Upper lobe of right lung (tissue), 1 donor: ENCODE data around the gene WBP1. TPM values are rescaled to one million over a fixed set of nuclear protein-coding genes. Genes with fewer than 3 reads are reported as not detected.
A peak's percentile ranks its signal among the peaks of the same experiment; 100 is the strongest.
"Not testable (repeated sequence)": the region's sequence is repeated elsewhere in the genome, so short reads cannot be mapped to it uniquely, and the experiment has no call there.

ENCODE experiments used
- ATAC-seq: fragments of 200-7000 bp; cut with Tn5 transposase; one replicate; pipeline ENCODE4 v1.9.1; 2020; ENCODE audit warnings: mild to moderate bottlenecking, moderate library complexity
- DNase-seq: peaks from one replicate; pipeline ENCODE4 v3.0.0-alpha.2; 2020
- H3K27ac ChIP-seq: fragments of 200-600 bp; one replicate; pipeline ENCODE4 v1.8.0; 2022
- H3K27me3 ChIP-seq: fragments of 200-600 bp; one replicate; pipeline ENCODE4 v1.8.0; 2022; ENCODE audit warnings: mild to moderate bottlenecking
- H3K36me3 ChIP-seq: fragments of 200-600 bp; one replicate; pipeline ENCODE4 v1.8.0; 2022
- H3K4me1 ChIP-seq: fragments of 200-600 bp; one replicate; pipeline ENCODE4 v1.8.0; 2022
- H3K4me3 ChIP-seq: fragments of 200-600 bp; one replicate; pipeline ENCODE4 v1.8.0; 2022; ENCODE audit warnings: mild to moderate bottlenecking
- H3K9me3 ChIP-seq: fragments of 200-600 bp; one replicate; pipeline ENCODE4 v1.8.0; 2022
- intact Hi-C: fragments of 100-400 bp; cut with DNase I; formaldehyde crosslinking; loops from one replicate; pipeline ENCODE4 v1.11.0; 2022
- total RNA-seq: library from RNA; stranded (reverse); fragmentation: NEBNext Ultra II Directional; extraction: Animal tissue kit (Norgen Biotek cat#: 25700); gene quantifications from one replicate; pipeline ENCODE4 v1.2.1, GENCODE V29; 2021
- TF ChIP-seq, protein P1 (sequence below): fragments of 200-600 bp; IDR thresholded peaks from one replicate; pipeline ENCODE4 v1.8.0; 2022; ENCODE audit warnings: antibody characterized with exemption
- donor health status: DM: no; HTN: yes; CAD: no; lungs with severe emphysema.

The WBP1 gene
- total RNA-seq, 1 donor from 2014 or later = 57.5 TPM

DNA sequence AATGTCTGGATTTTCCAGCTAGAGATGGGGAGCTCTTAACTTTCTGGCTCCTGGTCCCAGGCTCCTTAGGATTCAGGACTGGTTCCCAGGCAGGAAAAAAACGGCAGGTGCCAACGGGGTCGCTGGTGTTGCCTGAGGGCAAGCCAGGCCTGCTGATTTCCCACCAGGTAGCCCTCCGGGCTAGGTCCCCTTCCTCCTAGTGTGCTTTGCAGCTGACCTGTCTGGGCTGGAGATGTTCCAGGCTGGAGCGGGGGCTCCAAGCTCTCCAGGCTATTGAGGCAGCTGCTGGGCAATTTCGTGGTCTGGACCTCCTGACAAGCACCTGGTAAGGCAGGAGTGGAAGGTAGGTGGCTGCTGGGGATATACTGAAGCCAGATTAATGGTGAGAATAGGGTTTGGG, 16.2 kb downstream of the WBP1 start:
- peaks cover 19% of the 10 kb centered on the region for H3K36me3 ChIP-seq
- H3K27me3 ChIP-seq = no peaks in the 10 kb centered on the region
- no peak overlapping the region for H3K27ac ChIP-seq
- intact Hi-C loops = no loop called here
- no peak overlapping the region for H3K4me3 ChIP-seq
- TF ChIP-seq, protein P1, sequence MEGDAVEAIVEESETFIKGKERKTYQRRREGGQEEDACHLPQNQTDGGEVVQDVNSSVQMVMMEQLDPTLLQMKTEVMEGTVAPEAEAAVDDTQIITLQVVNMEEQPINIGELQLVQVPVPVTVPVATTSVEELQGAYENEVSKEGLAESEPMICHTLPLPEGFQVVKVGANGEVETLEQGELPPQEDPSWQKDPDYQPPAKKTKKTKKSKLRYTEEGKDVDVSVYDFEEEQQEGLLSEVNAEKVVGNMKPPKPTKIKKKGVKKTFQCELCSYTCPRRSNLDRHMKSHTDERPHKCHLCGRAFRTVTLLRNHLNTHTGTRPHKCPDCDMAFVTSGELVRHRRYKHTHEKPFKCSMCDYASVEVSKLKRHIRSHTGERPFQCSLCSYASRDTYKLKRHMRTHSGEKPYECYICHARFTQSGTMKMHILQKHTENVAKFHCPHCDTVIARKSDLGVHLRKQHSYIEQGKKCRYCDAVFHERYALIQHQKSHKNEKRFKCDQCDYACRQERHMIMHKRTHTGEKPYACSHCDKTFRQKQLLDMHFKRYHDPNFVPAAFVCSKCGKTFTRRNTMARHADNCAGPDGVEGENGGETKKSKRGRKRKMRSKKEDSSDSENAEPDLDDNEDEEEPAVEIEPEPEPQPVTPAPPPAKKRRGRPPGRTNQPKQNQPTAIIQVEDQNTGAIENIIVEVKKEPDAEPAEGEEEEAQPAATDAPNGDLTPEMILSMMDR = no peak
- no peaks in the 10 kb centered on the region for H3K9me3 ChIP-seq
- no peak for ATAC-seq
- DNase-seq = no peak
- H3K4me1 ChIP-seq = peaks cover 26% of the 10 kb centered on the region

DNA sequence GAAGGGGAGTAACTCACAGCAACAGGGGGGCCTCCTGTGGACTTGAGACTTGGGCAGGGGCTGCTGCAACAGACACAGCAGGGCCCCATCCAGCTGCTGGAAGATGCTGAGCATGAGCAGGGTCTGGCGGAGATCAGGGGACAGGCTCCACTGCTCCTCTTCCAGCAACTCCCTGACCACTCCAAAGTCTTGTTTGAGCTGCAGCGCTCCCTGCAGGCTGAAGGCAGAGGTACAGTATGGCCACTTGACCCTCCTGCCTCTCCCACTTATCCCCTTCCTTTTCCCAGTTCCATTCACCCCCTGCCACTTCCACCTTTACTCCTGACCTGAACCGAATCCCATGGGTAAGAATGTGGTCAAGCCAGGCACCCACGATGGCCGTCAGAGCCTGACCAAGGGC, 16.7 kb downstream of the WBP1 start:
- H3K36me3 ChIP-seq = peaks cover 23% of the 10 kb centered on the region
- no peak overlapping the region for H3K27ac ChIP-seq
- no peaks in the 10 kb centered on the region for H3K9me3 ChIP-seq
- peaks cover 26% of the 10 kb centered on the region for H3K4me1 ChIP-seq
- TF ChIP-seq, protein P1 = no peak
- intact Hi-C loops = no loop called here
- DNase-seq (no peak), ATAC-seq (no peak)
- H3K4me3 ChIP-seq = no peak overlapping the region
- no peaks in the 10 kb centered on the region for H3K27me3 ChIP-seq

DNA sequence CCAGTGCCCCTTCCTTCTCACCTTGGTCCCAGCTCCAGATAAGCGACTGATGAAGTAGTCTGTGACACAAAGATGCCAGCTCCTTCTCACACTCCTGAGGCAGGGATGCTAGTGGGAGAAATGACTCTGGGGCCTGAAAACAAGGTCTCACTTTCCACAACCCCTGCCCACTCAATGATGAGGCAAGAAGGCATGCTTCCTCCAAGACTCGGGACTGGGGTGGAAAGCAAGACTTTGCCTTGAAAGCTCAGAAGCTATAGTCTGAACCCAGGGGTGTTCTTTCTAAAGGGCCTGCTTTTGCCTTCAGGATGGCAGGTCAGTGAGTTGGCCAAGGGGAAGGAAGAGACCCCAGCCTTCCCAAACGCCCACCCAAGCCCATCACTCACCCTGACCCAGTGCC, 23.2 kb downstream of the WBP1 start:
- Histone ChIP-seq H3K27me3 (no peaks in the 10 kb centered on the region), H3K4me3 (peak overlapping the region; percentile 95), H3K27ac (peak overlapping the region; percentile 91), H3K4me1 (peaks cover 36% of the 10 kb centered on the region), H3K36me3 (peaks cover 27% of the 10 kb centered on the region), H3K9me3 (no peaks in the 10 kb centered on the region)
- intact Hi-C loops = no loop called here
- TF ChIP-seq, protein P1 = no peak
- DNase-seq (no peak), ATAC-seq (no peak)

DNA sequence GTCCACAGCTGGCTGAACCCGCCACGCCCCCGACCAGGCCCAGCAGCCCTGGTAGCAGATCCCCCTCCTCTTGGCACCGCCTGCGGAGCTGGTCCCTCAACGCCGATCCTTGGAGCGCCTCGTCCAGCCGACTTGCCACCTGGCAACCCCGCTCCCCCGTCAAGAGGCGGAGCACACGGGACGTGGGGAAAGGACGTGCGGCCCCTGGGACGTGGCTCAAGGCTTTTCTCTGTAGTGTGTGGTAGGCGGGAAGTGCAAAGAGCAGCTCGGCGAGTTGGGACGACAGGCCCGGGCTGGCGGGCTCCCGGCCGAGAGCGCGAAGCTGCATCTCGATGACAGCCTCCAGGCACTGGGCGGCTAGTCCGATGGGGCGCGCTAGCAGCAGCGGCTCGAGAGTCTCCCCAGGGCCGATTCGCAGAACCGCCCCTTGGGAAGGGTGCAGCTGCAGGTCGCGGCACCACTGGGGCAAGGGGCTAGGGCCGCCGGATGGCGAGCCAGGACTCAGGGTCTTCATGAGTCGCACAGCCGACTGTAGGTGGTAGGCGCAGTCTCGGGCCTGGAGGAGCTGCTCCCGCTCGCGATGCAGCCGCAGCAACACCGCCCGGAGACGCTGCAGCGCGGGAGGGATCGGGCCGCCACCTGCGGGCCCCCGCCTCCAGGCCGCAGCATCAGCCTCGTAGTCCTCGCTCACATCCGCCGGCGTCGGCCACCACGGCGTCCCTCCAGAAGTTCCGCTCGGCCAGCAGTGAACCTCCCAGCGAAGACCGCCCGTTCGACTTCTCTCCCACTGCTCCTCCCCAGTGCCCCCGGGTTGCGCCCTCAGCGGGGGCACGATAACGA, 23.9 kb downstream of the WBP1 start:
- H3K36me3 ChIP-seq = peaks cover 29% of the 10 kb centered on the region
- DNase-seq (no peak), ATAC-seq (peak; percentile 72)
- TF ChIP-seq, protein P1 = no peak
- H3K27ac ChIP-seq = peak overlapping the region; percentile 91
- peak overlapping the region; percentile 95 for H3K4me3 ChIP-seq
- H3K9me3 ChIP-seq = no peaks in the 10 kb centered on the region
- no peaks in the 10 kb centered on the region for H3K27me3 ChIP-seq
- intact Hi-C loops = no loop called here
- peaks cover 29% of the 10 kb centered on the region for H3K4me1 ChIP-seq

DNA sequence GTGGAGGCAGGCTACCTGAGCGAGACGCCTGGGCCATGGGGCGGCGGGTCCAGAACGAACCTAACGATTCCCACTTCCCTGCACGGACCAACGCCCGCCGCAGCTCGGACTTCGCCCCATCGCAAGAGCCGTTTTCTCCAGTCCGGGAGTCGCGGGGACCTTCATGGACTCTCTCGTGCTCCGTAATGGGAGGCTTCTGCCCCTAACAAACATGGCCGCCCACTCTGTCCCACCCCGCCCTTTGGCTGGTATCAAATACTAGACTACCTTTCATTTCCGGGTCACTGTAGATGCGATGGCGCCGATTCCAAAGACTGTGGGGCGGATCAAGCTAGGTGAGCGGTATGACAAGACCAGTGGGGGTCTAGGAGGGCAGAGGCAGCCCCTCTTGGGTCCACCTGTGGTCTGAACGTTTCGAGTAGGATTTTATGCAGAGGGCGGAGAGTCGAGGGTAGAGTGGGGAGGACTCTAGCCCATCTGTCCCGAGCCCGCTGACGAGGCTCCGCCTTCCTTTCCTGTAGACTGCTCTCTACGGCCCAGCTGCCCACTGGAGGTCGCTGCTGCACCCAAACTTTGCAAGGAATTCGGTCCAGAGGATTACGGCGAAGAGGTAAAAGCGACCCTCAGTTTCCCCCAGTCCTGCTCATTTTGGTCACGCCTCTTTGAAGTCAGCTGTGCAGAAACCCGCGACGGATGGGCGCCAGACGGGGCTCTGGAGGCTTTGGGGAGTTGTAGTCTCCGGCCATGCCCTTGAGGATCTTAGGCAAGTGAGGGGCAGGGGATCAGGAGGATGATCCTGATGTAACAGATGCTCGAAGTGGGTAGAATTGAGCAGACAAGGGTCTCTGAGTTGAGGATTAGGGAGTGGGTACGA, 24.8 kb downstream of the WBP1 start, which contains the start of the genes CCDC142 and TTC31:
TSS of gene CCDC142 (minus strand) at position 198 of the 874 bp plus-strand sequence. CDS start at position 37, 161 bp downstream.
TSS of gene TTC31 (plus strand) at position 281 of the 874 bp plus-strand sequence. CDS start at position 296, 15 bp downstream.
- H3K9me3 ChIP-seq = no peaks in the 10 kb centered on the region
- no peaks in the 10 kb centered on the region for H3K27me3 ChIP-seq
- peaks cover 24% of the 10 kb centered on the region for H3K4me1 ChIP-seq
- peaks cover 29% of the 10 kb centered on the region for H3K36me3 ChIP-seq
- TF ChIP-seq, protein P1 = peak; percentile 84
- intact Hi-C loops = no loop called here
- peak; percentile 97 for DNase-seq
- H3K27ac ChIP-seq = peak within 1 kb of the TSS; percentile 91
- peak within 1 kb of the TSS; percentile 95 for H3K4me3 ChIP-seq
- ATAC-seq = peak; percentile 97

DNA sequence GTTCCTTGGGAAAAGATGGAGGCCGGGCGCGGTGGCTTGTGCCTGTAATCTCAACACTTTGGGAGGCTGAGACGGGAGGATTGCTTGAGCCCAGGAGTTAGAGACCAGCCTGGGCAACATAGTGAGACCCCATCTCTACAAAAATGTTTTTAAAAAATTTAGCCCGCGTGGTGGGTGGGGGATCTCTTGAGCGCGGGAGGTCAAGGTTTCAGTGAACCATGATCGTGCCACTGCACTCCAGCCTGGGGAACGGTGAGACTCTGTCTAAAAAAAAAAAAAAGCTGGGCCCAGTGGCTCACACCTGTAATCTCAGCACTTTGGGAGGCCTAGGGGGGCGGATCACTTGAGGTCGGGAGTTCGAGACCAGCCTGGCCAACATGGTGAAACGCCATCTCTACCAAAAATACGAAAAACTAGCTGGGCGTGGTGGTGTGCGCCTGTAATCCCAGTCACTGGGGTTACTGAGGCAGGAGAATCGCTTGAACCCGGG, 25.5 kb downstream of the WBP1 start:
- ATAC-seq, intact Hi-C loops, DNase-seq, H3K9me3 ChIP-seq, H3K27me3 ChIP-seq: not testable (repeated sequence)
- H3K27ac ChIP-seq = peak overlapping the region; percentile 91
- H3K4me1 ChIP-seq = peaks cover 24% of the 10 kb centered on the region
- H3K4me3 ChIP-seq = peak overlapping the region; percentile 95
- peaks cover 29% of the 10 kb centered on the region for H3K36me3 ChIP-seq
